Fibroblast of mammary gland (primary cell): Measurements from ENCODE around the gene KIR2DL1.
"Not testable (repeated sequence)": the region's sequence is repeated elsewhere in the genome, so short reads cannot be mapped to it uniquely, and the experiment has no call there.

Experiments
- DNase-seq: peaks from one replicate; pipeline ENCODE4 v3.0.0-alpha.2; 2010; ENCODE audit warnings: low read depth
- H3K4me3 ChIP-seq: 2 replicates; pipeline ENCODE4 v1.5.1; 2011; ENCODE audit warnings: low read depth, mild to moderate bottlenecking, low read length, moderate library complexity; ENCODE audit not compliant: control insufficient read depth
- CTCF ChIP-seq: conservative IDR thresholded peaks from 2 replicates; pipeline ENCODE4 v1.5.1; 2011; ENCODE audit warnings: low read depth, low read length, inconsistent platforms; ENCODE audit not compliant: control insufficient read depth, insufficient read depth

KIR2DL1 gene

GRCh38 chr19:54769646-54770045 is at the start of gene KIR2DL1:
TSS of gene KIR2DL1 (plus strand) at chr19:54769793. CDS start at chr19:54769851, 58 bp downstream.
- DNase-seq, H3K4me3 ChIP-seq: not testable (repeated sequence)

GRCh38 chr19:54724142-54724541 is 45.5 kb upstream of the KIR2DL1 start, which contains the start of gene KIR3DL3:
TSS of gene KIR3DL3 (plus strand) at chr19:54724442. CDS start at chr19:54724497, 55 bp downstream.
- H3K4me3 ChIP-seq = no peak within 1 kb of the TSS
- no peak for DNase-seq
- TF ChIP-seq CTCF = no peak

GRCh38 chr19:54724644-54725043 is 44.9 kb upstream of the KIR2DL1 start:
- TF ChIP-seq CTCF = no peak
- DNase-seq = no peak

GRCh38 chr19:54725321-54725720 is 44.3 kb upstream of the KIR2DL1 start:
- H3K4me3 ChIP-seq = no peak overlapping the region
- TF ChIP-seq CTCF = no peak
- DNase-seq = no peak

More at GRCh38 chr19:54724644-54725043, 44.9 kb upstream of the KIR2DL1 start:
- H3K4me3 ChIP-seq = no peak overlapping the region

- no peak for TF ChIP-seq CTCF
- DNase-seq = no peak
- H3K4me3 ChIP-seq = no peak overlapping the region
Observed at GRCh38 chr19:54727562-54727961, 42.0 kb upstream of the KIR2DL1 start.

- no peak overlapping the region for H3K4me3 ChIP-seq
- no peak for TF ChIP-seq CTCF
- no peak for DNase-seq
Observed at GRCh38 chr19:54728167-54728566, 41.4 kb upstream of the KIR2DL1 start.

- no peak overlapping the region for H3K4me3 ChIP-seq
- TF ChIP-seq CTCF = no peak
- no peak for DNase-seq
Observed at GRCh38 chr19:54729416-54730188, 40.0 kb upstream of the KIR2DL1 start.
